CD4-positive, alpha-beta T cell treated with Interleukin-10 for 1 hour (primary cell): Measurements from ENCODE around the gene XXYLT1.
A peak's percentile ranks its signal among the peaks of the same experiment; 100 is the strongest.
"Not testable (repeated sequence)": the region's sequence is repeated elsewhere in the genome, so short reads cannot be mapped to it uniquely, and the experiment has no call there.

Experiments
- DNase-seq: peaks from one replicate; pipeline ENCODE4 v3.0.0-alpha.2; 2020

Gene XXYLT1

DNA sequence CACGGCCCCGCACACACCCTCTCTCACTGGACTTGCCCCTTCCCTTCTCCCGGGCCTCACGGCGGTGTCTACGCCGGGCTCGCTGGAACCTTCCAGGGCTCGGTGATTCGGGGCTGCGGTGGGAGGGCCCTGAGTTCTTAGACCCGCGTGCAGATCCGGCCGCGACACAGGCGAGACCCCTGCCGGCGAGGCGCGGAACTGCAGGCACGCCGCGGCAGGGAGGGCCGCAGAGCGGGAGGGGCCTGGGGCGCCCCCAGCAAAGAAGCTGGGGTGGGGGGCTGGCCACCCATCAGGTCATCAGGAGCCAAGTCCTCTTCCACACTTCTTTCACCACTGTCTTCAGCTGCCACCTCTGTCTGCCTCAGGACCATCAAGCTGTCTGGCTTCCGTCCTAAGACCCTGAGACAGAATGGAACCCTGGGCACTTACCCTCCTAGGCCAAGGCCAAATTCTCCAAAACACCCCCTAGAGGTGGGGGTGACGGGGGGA is 164.5 kb downstream of the XXYLT1 start:
- peak; percentile 68 for DNase-seq

DNA sequence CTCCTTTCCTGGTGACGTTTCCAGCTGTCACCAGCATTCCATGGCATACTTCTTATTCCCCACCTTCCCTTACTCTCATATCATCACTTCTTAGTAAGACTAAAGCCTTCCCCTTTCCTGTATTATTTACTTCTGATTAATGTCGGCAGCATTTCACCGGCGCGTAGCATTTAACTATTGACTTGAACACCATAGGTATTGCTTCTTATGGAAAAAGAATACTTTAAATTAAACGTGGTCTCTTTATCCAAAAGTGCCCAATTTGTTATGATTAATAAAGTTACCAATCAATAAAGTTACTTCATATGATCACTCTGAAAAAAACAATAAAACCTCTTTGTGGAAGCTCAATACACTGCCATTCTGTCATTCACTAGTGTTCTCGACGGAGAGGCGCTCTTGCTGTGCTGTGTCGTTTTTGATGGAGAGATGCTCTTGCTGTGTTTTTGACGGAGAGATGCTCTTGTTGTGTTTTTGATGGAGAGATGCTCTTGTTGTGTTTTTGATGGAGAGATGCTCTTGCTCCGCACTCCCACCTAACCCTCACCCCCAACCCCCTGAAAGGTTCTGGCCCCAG is 165.0 kb downstream of the XXYLT1 start:
- DNase-seq, result no peak

DNA sequence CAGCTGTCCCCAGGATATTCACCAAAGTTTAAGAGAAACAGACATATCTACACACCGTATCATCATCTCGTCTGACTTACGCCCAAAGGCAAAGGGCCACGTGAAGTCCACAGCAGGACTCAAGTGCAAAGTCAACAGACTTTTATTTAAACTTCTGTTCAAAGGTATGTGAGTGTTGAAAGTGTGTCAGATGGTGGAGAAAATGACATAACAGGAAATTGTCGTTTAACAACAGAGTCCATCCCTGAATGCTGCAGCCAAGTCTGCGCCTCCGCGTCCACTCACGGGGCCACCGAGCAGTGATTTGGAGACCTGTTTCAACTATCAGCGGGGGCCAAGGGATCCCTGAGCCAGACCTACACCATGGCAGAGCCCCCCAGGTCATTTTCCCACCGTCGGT is 165.6 kb downstream of the XXYLT1 start:
- DNase-seq, result no peak

DNA sequence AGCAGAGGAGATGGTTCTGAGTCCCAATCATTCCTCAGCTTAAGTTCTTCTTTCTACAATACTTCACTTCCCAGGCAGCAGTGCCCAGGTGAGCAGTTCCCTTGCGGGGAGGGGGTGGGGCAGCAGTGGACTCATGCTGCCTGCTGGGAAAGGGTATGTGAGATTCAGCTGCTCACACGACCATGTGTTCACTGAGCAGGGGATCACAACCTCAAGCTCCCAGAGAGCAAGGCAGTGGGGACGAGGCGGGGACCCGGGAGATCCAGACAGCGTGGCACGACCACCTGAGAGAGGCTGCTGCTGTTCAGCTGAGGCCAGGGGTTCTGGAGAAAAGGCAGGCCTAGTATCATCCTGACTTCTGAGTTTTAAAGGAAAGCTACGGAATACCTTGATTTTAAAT is 166.6 kb downstream of the XXYLT1 start:
- no peak for DNase-seq

DNA sequence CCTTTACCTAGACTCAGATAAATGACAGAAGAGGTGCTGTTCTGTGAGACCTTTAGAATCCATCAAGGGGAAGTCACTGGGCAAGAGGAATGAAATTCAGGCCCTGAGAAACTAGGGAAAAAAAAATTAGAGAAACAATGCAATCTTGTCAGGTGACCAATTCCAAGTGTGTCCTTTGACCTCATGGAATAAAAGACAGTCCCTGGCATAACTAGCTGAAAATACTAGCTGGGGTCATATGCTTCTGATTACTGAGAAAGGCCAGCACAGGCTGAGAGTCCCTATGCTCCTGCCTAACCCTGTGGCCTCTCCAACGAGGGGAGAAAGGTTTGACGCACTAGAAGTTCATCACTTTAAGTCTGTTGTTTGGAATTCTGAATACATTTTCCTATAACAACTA is 167.3 kb downstream of the XXYLT1 start:
- no peak for DNase-seq

DNA sequence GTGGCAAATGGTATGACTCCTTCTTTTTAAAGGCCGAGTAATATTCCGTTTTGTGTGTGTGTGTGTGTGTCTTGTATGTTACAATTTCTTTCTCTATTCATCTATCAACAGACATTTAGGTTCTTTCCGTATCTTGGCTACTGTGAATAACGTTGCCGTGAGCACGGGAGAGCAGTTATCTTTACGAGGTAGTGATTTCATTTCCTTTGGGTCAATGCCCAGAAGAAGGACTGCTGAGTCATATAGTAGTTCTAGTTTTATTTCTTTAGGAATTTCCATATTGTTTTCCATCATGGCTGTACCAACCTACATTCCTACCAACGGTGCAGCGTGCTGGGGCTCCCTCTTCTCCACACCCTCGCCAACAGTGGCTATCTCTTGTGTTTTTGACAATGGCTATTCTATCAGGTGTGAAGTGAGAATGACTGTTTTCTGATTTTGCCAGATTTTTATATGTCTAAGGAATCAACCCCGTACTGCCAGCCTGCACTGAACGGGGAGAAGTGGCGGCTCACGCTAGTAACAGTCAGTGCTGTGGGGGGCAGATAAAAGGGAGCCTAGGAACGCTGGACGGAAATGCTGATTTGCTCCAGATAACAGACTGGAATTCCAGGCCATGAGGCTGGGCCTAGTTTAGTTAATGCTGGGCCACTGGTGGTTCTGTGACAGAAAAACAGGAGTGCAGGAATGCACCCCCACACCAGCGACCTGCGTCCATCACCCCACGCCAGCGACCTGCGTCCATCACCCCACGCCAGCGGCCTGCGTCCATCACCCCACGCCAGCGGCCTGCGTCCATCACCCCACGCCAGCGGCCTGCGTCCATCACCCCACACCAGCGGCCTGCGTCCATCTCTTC is 168.1 kb downstream of the XXYLT1 start:
- no peak for DNase-seq

DNA sequence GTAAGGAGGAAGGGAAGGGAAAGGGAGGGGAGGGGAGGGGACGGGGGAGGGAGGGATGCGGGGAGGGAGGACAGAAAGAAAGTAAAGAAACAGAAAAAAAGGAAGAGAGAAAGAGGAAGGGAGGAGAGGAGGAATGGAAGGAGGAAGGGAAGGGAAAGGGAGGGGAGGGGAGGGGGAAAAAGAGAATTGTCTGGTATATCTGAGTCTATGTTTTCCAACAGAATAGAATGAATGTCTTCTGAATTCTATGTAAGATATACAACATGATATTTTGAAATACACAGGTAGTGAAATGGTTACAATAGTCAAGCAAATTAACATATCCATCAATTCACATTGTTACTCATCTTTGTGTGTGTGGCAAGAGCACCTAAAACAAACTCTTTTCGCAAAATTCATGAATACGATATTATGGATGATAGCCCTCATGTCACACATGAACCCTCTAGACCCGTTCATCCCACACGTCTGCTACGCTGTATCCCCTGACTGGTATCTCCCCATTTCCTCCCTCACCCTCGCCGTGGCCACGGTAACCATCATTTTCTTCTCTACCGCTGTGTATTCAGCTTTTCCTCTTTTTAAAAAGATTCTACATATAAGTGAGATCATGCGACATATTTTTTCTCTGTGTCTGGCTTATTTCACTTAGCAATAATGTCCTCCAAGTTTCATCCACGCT is 168.9 kb downstream of the XXYLT1 start:
- no peak for DNase-seq

DNA sequence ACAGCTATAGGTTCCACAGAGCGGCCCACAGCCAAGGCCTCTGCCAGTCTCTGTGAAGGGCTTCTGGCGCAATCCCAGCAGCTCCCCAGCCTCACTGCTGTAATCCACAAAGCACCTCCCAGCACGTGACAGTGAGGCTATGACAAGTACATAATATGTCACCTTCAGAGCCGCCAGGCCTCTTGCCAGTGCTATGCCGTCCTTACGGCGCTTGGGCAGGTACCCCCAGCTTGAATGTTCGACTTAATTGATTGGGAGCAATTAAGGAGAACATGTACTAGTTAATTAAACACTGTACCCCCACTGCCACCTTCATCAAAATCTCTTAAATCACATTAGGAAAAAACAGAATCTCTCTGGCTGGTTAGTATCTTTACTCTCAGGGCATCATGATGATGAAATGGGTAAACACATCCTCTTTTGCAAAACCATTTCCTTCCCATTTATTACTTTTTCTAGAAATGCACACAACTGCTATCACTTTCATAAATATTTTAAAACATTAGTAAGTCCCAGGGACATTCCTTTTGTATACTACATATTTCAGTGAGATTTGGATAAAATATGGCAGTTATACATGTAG is 169.9 kb downstream of the XXYLT1 start:
- peak; percentile 20 for DNase-seq

DNA sequence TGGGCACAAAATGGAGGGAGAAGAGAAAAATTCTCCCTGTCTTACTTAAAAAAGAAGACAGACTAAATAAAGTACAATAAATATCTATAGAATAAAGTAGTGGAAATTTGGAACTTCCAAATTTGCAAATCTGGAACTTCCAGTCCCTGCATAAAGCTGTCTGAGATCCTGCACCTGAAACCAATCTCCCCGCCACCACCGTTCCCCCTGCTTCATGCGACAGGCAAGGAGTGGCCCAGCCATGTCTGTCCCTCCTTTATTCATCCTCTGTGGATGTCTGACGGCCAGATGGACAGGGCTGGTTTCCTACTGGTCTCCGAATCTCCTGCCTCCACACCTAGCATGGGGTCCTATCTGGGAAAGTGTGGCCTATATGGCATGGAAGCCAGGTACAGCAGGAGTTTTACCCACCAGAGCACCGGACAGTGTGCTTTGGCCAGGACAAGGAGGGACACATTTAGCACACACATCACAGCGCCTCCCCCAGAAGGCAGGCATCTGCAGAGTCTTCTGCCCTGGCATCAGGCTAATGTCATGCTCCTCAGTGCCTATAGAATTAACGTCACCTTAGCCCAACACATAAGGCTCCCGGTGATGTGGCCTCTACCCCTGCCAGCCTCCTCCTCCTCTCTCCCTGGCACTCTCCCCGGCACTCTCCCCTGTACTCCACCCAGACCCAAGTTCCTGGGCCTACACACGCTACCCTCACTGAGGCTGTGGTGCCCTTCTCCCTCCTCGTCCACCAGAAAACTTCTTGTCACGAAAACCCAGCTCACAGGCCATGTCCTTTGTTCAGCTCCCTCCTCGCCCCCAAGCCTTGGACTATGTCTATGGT is 170.8 kb downstream of the XXYLT1 start:
- DNase-seq, result no peak

DNA sequence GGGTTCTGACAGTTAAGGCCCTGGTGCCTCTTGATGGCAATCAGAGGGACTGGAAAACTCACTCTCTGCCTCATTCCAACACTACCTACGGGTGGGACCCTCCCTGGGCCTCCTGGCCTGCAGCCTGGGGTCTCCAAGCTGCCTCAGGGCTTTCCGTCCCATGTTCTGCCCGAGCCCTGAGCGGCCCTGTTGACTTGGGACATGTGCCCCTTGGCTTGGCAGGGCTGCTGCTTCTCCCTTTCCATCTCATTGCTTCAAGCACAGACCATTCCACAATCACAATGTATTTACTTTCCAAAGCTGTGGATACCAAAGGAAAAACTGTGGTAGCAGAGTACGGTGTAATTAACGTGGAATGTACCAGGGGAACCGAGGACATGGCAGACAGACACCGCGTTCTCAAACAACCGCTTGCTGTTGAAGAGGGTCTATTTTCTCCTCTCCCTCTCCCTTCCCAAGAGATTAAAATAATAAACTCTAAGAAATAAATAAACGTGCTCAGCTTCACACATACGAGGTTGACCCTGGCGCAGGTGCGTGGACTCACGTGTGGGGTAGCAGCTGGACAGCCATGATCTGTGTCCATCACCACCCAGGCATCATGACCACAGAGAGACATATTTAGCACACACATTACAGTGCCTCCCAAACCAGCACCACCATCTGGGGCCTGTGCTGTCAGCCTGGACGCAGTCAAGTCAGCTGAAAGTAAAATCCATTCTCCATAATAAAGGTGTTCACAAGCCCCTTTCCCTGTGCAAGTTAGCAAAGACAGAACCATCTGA is 172.0 kb downstream of the XXYLT1 start:
- DNase-seq, result no peak

DNA sequence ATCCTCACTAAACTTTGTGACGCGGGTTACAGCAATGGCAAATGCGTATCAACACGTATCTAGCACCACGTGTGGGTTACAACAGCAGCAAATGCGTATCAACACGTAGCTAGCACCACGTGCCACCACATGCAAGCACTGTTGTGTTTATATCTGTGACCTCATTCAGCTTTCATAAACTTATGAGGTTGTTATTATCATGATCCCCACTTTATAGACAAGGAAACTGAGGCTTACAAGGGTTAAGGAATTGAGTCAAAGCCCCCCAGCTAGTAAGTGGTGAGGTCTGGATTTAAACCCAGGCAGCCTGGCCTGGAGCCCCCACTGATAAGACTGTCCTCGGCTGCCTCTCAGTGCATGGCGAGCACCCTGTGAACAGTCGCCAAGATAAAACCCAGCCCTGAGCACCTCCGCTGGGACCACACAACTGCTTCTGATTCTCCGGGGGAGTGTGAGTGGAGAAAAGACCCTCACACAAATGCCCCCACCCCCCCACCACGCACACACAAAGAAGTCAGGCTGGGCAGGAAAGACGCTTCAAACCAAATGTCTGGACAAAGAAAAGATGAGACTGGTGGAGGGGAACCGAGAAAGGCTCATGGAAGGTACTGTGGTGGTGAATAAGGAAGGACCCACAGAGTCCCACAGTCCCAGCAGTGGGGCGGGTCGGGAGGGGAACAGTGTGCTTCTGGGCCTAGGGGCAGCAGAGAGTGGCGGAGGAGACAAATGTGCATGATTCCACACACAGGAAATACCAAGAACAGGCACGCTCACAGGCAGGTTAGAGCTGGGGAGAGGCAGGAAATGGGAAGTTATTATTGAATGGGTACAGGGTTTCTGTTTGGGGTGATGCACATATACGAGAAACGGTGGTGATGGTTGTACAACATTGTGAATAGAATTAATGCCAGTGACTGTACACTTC is 173.4 kb downstream of the XXYLT1 start:
- DNase-seq, result peak; percentile 6

DNA sequence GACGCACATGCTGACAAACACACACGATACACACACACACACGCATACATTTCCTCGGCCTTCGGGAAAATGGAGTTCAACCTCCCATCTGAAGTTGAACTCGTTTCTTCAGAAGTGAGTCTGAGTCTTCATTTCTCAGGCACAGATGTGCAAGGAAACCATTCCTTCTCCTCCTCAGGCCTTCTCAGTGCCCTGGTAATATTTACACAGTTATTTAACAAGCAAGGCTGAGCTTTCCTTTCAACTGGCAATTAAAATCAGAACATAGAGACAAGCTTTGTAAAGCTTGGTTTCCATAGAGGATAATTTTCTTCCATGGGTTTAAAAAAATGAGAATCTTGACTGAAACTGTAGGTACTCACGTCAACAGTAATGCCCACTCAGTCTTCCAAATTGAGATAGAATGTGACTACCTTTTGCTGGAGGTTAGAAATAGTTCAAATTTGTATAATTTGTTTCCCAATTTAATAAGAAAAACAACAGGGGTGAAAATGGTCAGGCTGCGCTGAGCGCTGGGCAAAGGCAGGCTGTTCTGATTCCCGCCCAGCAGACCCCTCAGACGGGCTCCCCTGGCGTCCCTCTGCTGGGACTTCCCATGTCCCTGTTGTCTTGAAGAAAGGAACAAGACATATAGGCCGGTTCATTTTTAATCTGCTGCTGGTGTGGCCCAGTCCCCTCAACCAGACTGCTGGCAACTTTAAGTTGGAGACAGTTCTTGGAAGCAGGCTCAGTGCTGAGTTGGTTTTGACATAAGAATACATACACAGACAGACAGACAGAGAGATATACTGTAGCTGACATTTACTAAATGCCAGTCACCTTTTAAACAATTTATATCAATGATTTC is 174.3 kb downstream of the XXYLT1 start:
- DNase-seq, result no peak

DNA sequence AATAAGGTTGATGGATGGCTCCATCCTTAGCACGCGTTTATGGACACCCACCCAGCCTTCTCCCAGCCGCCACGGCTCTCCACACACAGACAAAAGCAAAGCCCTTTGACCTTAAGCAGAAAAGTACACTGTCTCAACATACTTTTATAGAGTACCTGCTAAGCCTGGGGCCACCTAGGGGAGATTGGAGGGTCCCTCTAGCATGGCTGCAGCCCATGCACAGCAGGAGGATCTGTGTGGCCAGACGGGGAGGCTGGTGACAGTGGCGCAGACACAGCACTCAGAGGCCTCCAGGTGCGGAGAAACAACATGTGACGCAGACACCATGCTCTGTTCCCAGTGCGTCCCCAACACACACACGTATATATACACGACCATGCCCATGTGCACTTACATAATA is 174.9 kb downstream of the XXYLT1 start:
- DNase-seq, result no peak

DNA sequence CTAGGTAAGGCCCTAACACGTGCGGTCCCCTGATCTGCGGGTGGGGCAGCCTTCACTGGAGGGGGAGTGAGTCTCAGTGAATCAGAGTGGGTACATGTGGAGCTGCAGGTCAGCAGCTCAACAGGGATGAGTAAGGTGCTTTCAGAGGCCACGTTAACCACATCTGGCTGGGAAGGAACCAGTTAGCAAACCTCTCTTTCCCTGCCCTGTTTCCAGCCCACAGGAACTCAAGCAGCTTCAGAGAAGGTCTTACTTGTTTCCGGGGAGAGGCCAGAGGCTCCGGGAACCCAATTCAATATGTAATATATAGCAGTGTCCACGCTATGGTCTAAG is 175.3 kb downstream of the XXYLT1 start:
- no peak for DNase-seq

DNA sequence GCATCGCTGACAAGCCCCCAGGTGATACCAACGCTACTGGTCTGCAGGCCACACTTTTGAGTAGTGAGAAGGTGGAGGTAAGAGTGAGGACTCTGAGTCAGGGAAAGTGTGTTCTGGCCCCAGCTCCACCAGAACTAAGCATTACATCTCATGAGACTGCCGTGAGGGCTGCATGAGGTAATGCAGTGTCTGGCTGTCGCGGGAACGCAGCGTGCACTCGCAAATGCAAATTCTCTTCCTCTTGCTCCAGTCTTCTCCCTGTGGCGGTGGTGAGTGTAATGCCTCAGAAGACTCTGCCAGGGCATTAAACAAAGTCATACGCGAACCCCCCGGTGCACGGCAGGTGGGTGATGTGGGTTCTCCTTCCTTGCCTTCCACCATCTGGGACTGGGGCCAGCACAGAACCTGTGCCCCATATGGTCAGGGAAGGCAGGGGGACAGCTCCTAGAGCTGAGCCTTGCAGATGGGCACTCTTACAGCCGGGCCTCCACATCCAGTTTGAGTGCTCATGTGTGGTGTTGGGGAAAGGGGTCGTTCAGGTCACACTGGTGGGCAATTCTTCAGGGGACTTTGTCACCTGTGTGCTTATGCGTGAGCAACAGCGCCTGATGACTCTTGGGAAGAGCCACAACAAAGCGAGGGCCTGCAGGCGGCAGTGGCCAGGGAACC is 175.8 kb downstream of the XXYLT1 start:
- no peak for DNase-seq

DNA sequence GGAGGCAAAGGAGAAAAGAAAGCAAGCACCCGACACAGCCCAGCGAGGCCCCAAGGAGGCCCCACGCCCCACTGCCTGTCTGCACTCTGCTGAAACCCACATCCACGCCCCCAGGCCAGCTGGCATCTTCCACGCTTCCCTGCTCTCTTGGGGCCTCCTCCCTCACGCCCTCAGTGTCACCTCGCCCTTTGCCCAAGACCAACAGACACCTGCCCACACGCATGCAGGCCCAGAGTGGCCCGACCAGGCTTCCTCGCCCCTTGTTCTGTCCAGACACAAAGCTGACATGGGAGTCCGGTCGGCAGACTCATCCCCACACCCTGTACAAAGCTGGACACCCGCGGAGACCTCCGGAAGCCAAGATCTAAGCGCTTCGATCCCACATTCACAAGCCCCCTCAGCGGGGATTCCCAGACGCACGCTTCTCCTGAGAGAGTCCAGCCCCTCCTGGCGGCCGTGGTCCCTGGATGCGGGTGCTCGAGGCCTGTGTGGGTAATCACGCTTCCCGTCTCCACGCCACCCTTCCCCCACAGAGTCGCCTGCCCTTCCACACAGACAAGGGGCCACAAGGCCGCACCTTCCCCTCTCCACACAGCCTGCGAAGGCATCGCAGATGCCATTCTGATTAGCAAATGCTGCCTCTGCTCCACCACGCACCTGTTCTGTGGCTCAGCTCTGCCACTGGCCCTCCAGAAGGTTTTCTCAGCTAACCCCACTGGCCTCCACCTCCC is 176.6 kb downstream of the XXYLT1 start:
- DNase-seq, result no peak

DNA sequence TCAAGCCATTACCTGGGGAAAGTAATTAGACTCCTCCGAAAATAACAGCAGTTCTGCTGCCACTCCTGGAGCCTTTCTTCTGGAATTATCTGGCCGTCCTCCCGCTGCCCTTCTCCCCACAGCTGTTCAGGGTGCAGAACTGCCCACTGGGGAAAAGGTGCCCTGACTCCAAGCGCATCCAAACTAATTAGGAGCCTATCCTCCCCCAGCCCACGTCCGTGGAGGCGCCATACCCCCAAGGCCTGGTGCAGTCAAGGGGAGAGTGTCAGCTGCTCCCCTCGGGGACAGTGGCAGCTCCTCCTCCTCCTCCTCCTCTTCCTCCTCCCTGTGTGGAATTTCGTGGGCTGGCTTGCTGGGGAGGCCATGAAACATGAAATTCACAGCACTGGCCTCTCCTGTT is 177.2 kb downstream of the XXYLT1 start:
- no peak for DNase-seq

DNA sequence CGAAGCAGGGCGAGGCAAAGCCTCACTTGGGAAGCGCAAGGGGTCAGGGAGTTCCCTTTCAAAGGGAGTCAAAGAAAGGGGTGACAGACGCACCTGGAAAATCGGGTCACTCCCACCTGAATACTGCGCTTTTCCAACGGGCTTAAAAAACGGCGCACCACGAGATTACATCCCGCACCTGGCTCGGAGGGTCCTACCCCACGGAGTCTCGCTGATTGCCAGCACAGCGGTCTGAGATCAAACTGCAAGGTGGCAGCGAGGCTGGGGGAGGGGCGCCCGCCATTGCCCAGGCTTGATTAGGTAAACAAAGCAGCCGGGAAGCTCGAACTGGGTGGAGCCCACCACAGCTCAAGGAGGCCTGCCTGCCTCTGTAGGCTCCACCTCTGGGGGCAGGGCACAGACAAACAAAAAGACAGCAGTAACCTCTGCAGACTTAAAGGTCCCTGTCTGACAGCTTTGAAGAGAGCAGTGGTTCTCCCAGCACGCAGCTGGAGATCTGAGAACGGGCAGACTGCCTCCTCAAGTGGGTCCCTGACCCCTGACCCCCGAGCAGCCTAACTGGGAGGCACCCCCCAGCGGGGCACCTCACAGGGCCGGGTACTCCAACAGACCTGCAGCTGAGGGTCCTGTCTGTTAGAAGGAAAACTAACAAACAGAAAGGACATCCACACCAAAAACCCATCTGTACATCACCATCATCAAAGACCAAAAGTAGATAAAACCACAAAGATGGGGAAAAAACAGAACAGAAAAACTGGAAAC is 182.9 kb downstream of the XXYLT1 start:
- not testable (repeated sequence) for DNase-seq
